Right cardiac atrium (tissue), 5 donors: ENCODE data around the gene MYO7B. TPM values are rescaled to one million over a fixed set of nuclear protein-coding genes. Genes with fewer than 3 reads are reported as not detected.
A peak's percentile ranks its signal among the peaks of the same experiment; 100 is the strongest.

ENCODE experiments used
- ATAC-seq, 2 donors: fragments of 200-7000 bp; cut with Tn5 transposase; one replicate each; pipeline versions ENCODE4 v1.8.0 to v1.9.1; 2020; ENCODE audit warnings: moderate library complexity in 2 of 2, mild to moderate bottlenecking in 1 of 2
- DNase-seq, 3 donors: peaks; one replicate each; pipeline ENCODE4 v3.0.0-alpha.2; 2020
- H3K27ac ChIP-seq: one replicate; pipeline ENCODE4 v1.5.1; 2013; ENCODE audit warnings: mild to moderate bottlenecking, low read length, control low read depth, moderate library complexity
- H3K27me3 ChIP-seq: one replicate; pipeline ENCODE4 v1.6.1; 2013; ENCODE audit not compliant: control insufficient read depth, insufficient read depth
- H3K4me1 ChIP-seq: one replicate; pipeline ENCODE4 v1.6.1; 2013; ENCODE audit warnings: low read length; ENCODE audit not compliant: control insufficient read depth, insufficient read depth
- H3K4me3 ChIP-seq: one replicate; pipeline ENCODE4 v1.5.1; 2013; ENCODE audit warnings: low read length, control low read depth
- H3K9me3 ChIP-seq: one replicate; pipeline ENCODE4 v1.6.1; 2013; ENCODE audit warnings: low read length; ENCODE audit not compliant: control insufficient read depth
- WGBS: extraction: QIAGEN DNeasy Blood & Tissue Kit; methylation state at CpG from one replicate; pipeline ENCODE4 v1.1.7; 2013; 5-methylcytosine and 5-hydroxymethylcytosine counted together
- intact Hi-C, 4 donors: fragments of 100-400 bp; cut with DNase I; formaldehyde crosslinking; loops; one replicate each; pipeline versions ENCODE4 v1.11.0 to v1.14.0; 2022 to 2023
- long read RNA-seq, 4 donors: library from polyadenylated mRNA; unstranded; transcript quantifications; one replicate each; pipeline ENCODE4 v2.0.0, GENCODE V29; 2020 to 2021
- polyA plus RNA-seq: library from polyadenylated mRNA; stranded (reverse); fragments of 200-250 nt; gene quantifications from one replicate; pipeline ENCODE4 v1.2.3, GENCODE V29; 2013
- total RNA-seq, 4 donors: library from RNA; stranded (reverse); fragmentation: NEBNext Ultra II Directional; extraction: Animal tissue kit (Norgen Biotek cat#: 25700); gene quantifications; one replicate each; pipeline ENCODE4 v1.2.1, GENCODE V29; 2021
- donor health status: healthy with polysubstance abuse.
- donor health status: DM: no; HTN: yes; CAD: no.
- donor health status: DM: no; HTN: no; CAD: no.
- donor health status: DM: no; HTN: yes; CAD: no; lungs with severe emphysema.
- donor health status: DM: yes; HTN: yes; CAD: no.

The MYO7B gene
- total RNA-seq, result under 1 TPM; 0.29 to 0.56 (median 0.38) TPM
- 0.81 TPM for polyA plus RNA-seq
- long read RNA-seq, donor 1, result 0 reads
- long read RNA-seq, donor 2, result 0 reads
- long read RNA-seq, donor 3, partial matches to known transcripts, result 0 of 2 reads
- long read RNA-seq, donor 3, other reads (novel, unspliced or antisense), result 1 of 2 reads
- long read RNA-seq, donor 4, result 0 reads

DNA sequence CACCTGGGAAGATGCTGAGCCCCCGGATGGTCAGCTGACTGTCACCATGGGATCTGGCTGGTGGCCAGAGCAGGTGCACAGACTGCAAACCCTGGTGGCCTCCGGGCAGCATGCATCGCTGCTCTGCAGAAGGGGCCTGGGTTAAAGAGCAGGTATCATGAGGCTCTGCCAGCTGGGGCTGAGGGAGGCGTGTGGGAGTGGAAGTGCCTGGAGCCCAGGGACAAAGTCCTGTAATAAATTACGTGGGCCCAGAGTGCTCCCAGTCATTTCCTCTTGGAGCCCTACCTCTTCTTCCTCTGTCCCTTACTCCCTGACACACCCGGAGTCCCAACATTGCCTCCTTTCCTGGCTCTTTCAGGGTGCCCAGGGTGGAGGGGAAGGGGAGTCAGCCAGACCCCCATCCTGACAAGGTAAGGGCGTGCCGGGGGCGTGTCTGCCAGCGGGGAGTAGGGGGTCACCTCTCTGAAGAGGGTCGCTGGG is at the start of gene MYO7B:
Gene MYO7B (plus strand): TSS at position 262 of the 480 bp plus-strand sequence. CDS start 24,040 bp downstream, outside the sequence.
- intact Hi-C loops, result no loop called here
- H3K27ac ChIP-seq, result no peak within 1 kb of the TSS
- no peak for DNase-seq
- no peaks in the 10 kb centered on the region for H3K9me3 ChIP-seq
- 78% methylated on average over 11 of the region's 11 CpGs for WGBS
- no peak within 1 kb of the TSS for H3K4me3 ChIP-seq
- no peaks in the 10 kb centered on the region for H3K27me3 ChIP-seq
- H3K4me1 ChIP-seq, result no peaks in the 10 kb centered on the region
- ATAC-seq, result peak in 1 of 2 donors; percentile 44

DNA sequence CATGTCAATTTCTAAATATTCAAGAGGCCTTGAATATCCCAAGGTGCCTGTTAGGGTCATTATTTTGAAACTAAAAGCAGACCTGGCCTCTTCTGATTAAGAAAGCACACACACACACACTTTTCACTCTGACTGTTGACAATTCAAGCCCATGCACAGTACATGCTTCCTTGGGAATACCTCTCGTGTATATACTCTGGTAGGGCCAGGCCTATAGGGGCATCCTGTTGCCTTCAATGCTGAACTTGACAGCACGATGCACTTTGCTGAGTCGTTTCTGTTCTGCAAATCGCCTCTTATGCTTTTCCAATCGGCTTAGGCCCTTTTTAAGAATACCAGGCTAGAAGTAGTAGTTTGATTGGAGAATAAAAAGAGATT is 49.8 kb upstream of the MYO7B start:
- no peaks in the 10 kb centered on the region for H3K4me1 ChIP-seq
- H3K4me3 ChIP-seq, result no peak overlapping the region
- intact Hi-C loops, result loop anchor here in 2 of 4 donors (5.0 to 10.0 kb wide), 2 partner anchors 161 to 163 kb away; no protein-coding TSS in a partner anchor
- H3K27ac ChIP-seq, result no peak overlapping the region
- DNase-seq (no peak), ATAC-seq (no peak)
- no peaks in the 10 kb centered on the region for H3K9me3 ChIP-seq
- 83% methylated on average over 5 of the region's 5 CpGs for WGBS
- H3K27me3 ChIP-seq, result no peaks in the 10 kb centered on the region

DNA sequence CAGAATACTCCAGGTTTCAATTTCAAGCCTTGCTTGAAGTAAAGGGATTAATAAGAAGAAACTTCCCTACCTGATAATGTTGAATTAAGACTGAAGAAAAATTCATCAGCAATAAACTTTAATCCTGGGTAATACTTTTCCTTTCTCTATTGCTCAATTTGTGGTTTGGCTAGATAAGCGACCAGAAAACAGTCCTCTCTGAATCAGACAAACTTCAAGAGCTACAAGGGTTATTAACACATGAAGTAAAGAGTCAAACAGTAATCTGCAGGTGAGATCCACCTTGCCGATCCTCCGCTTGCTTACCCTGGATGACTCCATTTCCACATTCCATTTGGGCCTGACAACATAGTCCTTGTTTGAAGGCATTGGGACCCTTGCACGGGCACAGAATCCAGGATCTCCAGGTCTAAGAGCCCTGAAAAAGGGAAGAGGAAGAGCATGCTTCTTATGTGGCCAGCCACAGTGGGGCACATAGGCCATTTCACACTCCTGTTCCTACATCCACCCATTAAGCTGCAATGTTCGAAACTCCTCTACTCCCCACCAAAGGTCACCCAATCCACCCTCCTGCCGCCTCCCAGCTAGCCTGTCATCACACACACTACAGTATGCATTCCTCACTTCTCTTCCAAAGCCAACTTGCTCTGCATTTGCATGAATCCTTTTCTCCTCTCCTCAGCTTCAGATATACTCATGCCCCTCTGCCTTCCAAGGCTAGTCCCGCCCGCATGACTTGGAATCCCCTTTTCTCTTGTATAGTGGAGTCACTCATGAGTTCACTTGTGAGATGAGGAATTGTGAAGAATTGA is 49.0 kb upstream of the MYO7B start:
- 86% methylated on average over 8 of the region's 8 CpGs for WGBS
- intact Hi-C loops, result loop anchor here in 2 of 4 donors (5.0 to 10.0 kb wide), 2 partner anchors 162 to 164 kb away; no protein-coding TSS in a partner anchor

DNA sequence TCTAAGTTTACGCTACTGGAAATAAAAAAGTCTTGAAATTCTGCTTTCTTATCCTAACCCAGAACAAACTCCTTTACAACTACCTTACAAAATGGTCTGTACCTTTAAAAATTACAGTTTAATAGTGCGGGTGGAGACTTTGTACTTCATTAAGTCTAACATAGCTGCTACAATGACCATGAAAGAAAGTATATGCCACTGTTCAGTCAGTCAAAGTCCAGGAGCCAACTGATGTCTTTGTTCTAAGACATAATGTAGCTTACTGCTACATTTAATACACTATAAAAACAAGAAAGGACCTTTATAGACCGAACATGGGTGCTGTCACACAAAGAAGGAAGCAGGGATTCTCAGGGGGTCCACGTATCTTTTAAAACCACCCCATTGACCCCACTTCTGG is 45.2 kb upstream of the MYO7B start:
- Histone ChIP-seq H3K9me3 (no peaks in the 10 kb centered on the region), H3K4me3 (no peak overlapping the region), H3K27me3 (no peaks in the 10 kb centered on the region), H3K27ac (no peak overlapping the region), H3K4me1 (no peaks in the 10 kb centered on the region)
- 89% methylated on average over 4 of the region's 4 CpGs for WGBS
- DNase-seq (no peak), ATAC-seq (no peak)
- intact Hi-C loops, result no loop called here

More for the DNA sequence above, 49.0 kb upstream of the MYO7B start:
- H3K4me3 ChIP-seq, result no peak overlapping the region
- ATAC-seq (no peak), DNase-seq (no peak)
- H3K4me1 ChIP-seq, result no peaks in the 10 kb centered on the region
- H3K27ac ChIP-seq, result no peak overlapping the region
- H3K27me3 ChIP-seq, result no peaks in the 10 kb centered on the region
- H3K9me3 ChIP-seq, result no peaks in the 10 kb centered on the region

DNA sequence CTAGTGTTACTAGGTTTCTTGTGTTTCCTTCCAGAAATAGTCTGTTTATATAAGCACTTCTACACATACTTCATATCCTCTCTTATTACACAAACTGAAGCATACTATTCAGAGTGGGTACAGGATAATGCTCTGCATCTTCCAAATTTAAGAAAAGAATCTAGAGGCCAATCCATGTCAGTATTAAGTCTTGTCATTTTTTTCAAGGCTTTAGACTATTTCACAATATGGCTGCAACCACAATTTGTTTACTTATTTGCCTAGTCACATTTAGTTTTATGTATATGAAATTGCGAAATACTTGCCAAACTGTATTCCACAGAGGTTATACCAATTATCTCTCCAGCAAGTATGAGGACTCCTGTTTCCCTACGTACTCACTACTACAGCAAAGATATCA is 37.1 kb upstream of the MYO7B start:
- Histone ChIP-seq H3K4me3 (no peak overlapping the region), H3K9me3 (no peaks in the 10 kb centered on the region), H3K27ac (no peak overlapping the region), H3K27me3 (no peaks in the 10 kb centered on the region), H3K4me1 (no peaks in the 10 kb centered on the region)
- no peak for ATAC-seq
- WGBS, result 81% methylated on average over 2 of the region's 2 CpGs
- intact Hi-C loops, result no loop called here
- DNase-seq, result no peak

DNA sequence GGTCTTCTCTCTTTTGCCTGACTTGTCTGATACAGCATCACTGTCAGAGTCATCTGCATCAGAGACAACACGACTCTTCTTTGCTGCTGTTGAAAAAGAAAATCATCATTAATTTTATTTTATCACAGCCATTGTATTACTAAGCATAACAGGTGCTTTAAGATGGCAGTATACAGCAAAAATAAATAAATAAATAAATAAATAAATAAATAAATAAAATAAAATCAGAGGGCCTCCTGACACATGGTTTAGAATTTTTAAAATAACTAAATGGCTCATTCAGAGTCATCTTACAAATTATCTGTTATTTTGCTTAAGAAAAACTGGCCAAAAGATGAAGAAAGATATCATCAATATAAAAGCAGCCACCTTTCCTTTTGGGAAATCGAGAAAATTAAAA is 32.0 kb upstream of the MYO7B start:
- ATAC-seq (no peak), DNase-seq (no peak)
- Histone ChIP-seq H3K27ac (no peak overlapping the region), H3K4me3 (no peak overlapping the region), H3K27me3 (no peaks in the 10 kb centered on the region), H3K4me1 (peaks cover 2% of the 10 kb centered on the region), H3K9me3 (no peaks in the 10 kb centered on the region)
- 94% methylated on average over 2 of the region's 2 CpGs for WGBS
- intact Hi-C loops, result no loop called here

DNA sequence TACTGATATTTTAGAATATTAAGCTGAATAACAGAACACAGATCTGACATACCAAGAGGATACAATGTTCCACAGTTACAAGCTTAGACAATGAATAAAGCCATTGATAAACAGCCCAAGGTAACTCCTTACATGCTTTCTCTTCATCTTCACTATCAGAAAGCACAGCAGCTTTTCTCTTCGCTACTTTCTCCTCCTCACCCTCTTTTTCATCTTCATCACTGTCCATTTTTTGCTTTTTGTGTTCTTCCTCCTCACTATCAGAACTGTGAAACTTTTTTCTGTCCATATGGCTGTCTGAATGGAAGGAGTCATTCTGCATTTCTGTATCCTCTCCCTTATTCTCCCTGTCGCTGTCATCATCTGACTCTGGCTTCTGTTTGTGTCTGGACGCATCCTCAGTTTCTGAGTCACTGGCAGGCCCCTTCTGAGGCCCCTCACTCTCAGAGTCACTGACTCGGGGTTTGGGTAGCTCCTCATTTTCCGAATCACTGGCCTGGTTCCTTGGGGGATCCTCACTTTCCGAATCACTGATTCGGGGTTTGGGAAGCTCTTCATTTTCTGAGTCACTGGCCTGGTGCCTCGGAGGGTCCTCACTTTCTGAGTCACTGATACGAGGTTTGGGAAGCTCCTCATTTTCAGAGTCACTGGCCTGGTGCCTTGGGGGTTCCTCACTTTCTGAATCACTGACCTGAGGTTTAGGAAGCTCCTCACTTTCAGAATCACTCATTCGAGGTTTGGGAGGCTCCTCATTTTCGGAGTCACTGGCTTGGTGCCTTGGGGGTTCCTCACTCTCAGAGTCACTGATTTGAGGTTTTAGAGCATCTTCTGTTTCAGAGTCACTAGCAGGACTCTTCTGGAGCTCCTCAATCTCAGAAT is 30.7 kb upstream of the MYO7B start:
- 89% methylated on average over 11 of the region's 11 CpGs for WGBS
- Histone ChIP-seq H3K4me1 (peaks cover 5% of the 10 kb centered on the region), H3K27me3 (no peaks in the 10 kb centered on the region), H3K4me3 (no peak overlapping the region), H3K27ac (no peak overlapping the region), H3K9me3 (no peaks in the 10 kb centered on the region)
- ATAC-seq (no peak), DNase-seq (no peak)
- intact Hi-C loops, result no loop called here

DNA sequence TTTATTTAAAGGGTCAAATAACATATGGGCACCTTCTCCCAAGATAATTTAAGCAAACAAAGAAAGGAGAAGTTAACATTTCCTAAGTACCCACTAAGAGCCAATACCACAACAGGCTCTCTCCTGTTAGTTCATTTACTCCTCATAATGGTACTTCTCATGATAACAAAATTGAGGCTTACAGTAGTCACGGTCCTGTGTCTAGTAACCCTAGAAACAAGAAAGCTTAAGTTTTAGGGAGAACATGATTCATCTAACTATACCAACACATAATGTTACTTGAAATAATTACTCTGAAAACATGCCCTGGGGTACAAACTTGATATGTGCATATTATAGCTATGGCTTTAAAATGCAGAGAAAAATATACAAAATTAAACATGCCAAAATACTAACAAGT is 29.0 kb upstream of the MYO7B start:
- H3K27ac ChIP-seq, result no peak overlapping the region
- no peak for ATAC-seq
- WGBS, result 71% methylated on average over 1 of the region's 1 CpG
- H3K9me3 ChIP-seq, result no peaks in the 10 kb centered on the region
- DNase-seq, result no peak
- intact Hi-C loops, result no loop called here
- H3K4me1 ChIP-seq, result peaks cover 5% of the 10 kb centered on the region
- H3K27me3 ChIP-seq, result no peaks in the 10 kb centered on the region
- no peak overlapping the region for H3K4me3 ChIP-seq

DNA sequence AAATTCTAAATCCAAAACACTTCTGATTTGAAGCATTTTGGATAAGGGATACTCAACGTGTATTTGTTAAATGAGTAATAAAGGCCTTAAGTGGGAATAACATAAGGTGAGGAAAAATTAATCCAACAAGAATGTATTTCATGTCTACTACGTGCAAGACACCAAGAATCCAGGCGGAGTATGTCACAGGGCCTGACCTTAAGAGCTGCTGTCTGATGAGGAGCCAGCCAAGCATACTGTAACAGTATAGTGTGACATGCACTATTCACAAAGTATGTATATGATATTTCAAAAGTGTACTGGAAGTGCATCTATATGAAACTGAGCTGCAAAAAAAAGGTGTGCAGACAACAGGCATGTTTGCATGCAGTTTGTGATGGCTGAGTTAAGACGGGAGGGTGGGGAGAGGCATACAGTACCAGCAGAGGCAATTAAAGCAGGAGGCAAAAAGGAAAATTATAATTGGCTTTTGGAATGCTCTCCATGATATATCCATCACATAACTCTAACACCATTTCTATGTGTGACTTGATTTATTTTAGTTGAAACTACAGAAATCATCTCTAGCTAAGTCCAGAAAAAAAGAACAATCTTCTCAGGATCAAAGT is 27.4 kb upstream of the MYO7B start:
- H3K4me1 ChIP-seq, result peaks cover 7% of the 10 kb centered on the region
- DNase-seq (no peak), ATAC-seq (peak; percentile 9 to 20)
- 68% methylated on average over 4 of the region's 4 CpGs for WGBS
- no peaks in the 10 kb centered on the region for H3K27me3 ChIP-seq
- intact Hi-C loops, result no loop called here
- H3K4me3 ChIP-seq, result no peak overlapping the region
- H3K9me3 ChIP-seq, result no peaks in the 10 kb centered on the region
- H3K27ac ChIP-seq, result peak overlapping the region; percentile 77

DNA sequence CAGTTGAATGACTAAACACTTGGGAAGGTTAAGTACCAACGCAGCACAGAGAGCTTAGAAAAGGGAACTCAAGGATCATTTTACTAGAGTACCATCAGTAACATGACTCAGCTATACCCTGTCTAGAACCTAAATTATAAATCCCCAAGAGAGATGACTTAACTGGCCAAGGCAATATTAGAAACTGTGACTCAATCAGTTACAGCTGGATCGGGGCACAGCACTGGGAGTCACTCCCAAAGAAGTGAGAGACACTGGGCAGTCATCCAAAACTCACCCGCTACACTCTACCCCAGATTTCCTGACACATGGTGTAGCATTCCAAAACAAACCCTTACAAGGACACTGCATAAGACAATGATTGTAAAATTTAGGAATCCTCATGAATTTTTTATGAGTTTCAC is 26.9 kb upstream of the MYO7B start:
- ATAC-seq (peak; percentile 93 to 95), DNase-seq (peak; percentile 78 to 85 (median 85))
- WGBS, result 3% methylated on average over 3 of the region's 3 CpGs
- H3K4me1 ChIP-seq, result peaks cover 7% of the 10 kb centered on the region
- H3K4me3 ChIP-seq, result no peak overlapping the region
- H3K27me3 ChIP-seq, result no peaks in the 10 kb centered on the region
- no peak overlapping the region for H3K27ac ChIP-seq
- intact Hi-C loops, result no loop called here
- no peaks in the 10 kb centered on the region for H3K9me3 ChIP-seq
